Activated CD8-positive, alpha-beta memory T cell treated with anti-CD3 and anti-CD28 coated beads for 1 hour (primary cell): ENCODE measurements around the gene TP53.

Source experiments
- DNase-seq, 2 donors: peaks; one replicate each; pipeline ENCODE4 v3.0.0-alpha.2; 2020; ENCODE audit warnings: low read depth in 1 of 2; ENCODE audit errors: extremely low read depth in 1 of 2

Gene TP53

GRCh38 chr17:7687072-7687907, at the start of gene TP53:
TP53 (minus strand) TSS chr17:7687490; CDS start chr17:7676594, 10,896 bp downstream.
- DNase-seq, result peak; percentile 63 to 67

- DNase-seq, result no peak
Observed at GRCh38 chr17:7732981-7733539, 45.8 kb upstream of the TP53 start.

- DNase-seq, result no peak
Observed at GRCh38 chr17:7729816-7730215, 42.5 kb upstream of the TP53 start.

GRCh38 chr17:7727886-7728285, 40.6 kb upstream of the TP53 start:
- no peak for DNase-seq

- DNase-seq, result no peak
Observed at GRCh38 chr17:7721612-7722011, 34.3 kb upstream of the TP53 start.

GRCh38 chr17:7720125-7720524, 32.8 kb upstream of the TP53 start:
- no peak for DNase-seq

- no peak for DNase-seq
Observed at GRCh38 chr17:7719661-7720060, 32.4 kb upstream of the TP53 start.

GRCh38 chr17:7717756-7718350, 30.6 kb upstream of the TP53 start:
- DNase-seq, result no peak

GRCh38 chr17:7716901-7717755, 29.8 kb upstream of the TP53 start, which contains the start of gene DNAH2:
DNAH2 (plus strand) TSS chr17:7717744; CDS start chr17:7719735, 1,991 bp downstream.
- DNase-seq, result peak in 1 of 2 donors; percentile 17

GRCh38 chr17:7715936-7716886, 28.9 kb upstream of the TP53 start:
- DNase-seq, result no peak

GRCh38 chr17:7714721-7715594, 27.7 kb upstream of the TP53 start:
- no peak for DNase-seq

GRCh38 chr17:7713782-7714181, 26.5 kb upstream of the TP53 start:
- DNase-seq, result no peak

GRCh38 chr17:7712111-7712771, 25.0 kb upstream of the TP53 start:
- no peak for DNase-seq

GRCh38 chr17:7711051-7711755, 23.9 kb upstream of the TP53 start:
- no peak for DNase-seq

- DNase-seq, result no peak
Observed at GRCh38 chr17:7710301-7710700, 23.0 kb upstream of the TP53 start.

- no peak for DNase-seq
Observed at GRCh38 chr17:7709031-7709430, 21.7 kb upstream of the TP53 start.

GRCh38 chr17:7707858-7708750, 20.8 kb upstream of the TP53 start:
- DNase-seq, result no peak
